ENCODE measurements around the gene ERBB4. TPM values are rescaled to one million over a fixed set of nuclear protein-coding genes. Genes with fewer than 3 reads are reported as not detected.

The ERBB4 gene
- total RNA-seq, 1 donor from 2014 or later = not detected

DNA sequence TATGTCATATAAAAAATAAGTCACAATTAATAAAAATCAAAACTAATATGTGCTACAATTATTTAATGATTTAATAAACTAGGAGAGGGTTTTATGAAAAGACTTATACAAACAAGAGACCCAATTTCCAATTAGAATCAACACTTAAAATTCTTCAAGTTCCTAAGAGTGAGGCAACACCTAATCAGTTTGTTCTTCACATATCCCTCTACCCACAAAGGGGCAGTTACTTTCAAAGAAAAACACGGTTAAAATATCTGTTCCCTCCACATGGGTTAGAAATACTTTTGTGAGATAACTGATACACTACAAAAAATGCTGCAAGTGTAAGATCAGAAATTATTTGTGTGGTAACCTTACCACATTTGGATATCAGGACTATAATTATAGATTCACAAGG, 357.0 kb downstream of the ERBB4 start:
- DNase-seq (ENCODE audit: low spot score) = no peak
- intact Hi-C loops (cut with micrococcal nuclease) = no loop called here
- no peaks in the 10 kb centered on the region for H3K36me3 Mint-ChIP-seq (ENCODE audit: low read depth)
- no peaks in the 10 kb centered on the region for H3K4me1 Mint-ChIP-seq (ENCODE audit: low read depth)
- no peak overlapping the region for H3K4me3 Mint-ChIP-seq
- H3K27me3 Mint-ChIP-seq (ENCODE audit: insufficient read depth) = no peaks in the 10 kb centered on the region
- no peaks in the 10 kb centered on the region for H3K9me3 Mint-ChIP-seq
- H3K27ac Mint-ChIP-seq = no peak overlapping the region

DNA sequence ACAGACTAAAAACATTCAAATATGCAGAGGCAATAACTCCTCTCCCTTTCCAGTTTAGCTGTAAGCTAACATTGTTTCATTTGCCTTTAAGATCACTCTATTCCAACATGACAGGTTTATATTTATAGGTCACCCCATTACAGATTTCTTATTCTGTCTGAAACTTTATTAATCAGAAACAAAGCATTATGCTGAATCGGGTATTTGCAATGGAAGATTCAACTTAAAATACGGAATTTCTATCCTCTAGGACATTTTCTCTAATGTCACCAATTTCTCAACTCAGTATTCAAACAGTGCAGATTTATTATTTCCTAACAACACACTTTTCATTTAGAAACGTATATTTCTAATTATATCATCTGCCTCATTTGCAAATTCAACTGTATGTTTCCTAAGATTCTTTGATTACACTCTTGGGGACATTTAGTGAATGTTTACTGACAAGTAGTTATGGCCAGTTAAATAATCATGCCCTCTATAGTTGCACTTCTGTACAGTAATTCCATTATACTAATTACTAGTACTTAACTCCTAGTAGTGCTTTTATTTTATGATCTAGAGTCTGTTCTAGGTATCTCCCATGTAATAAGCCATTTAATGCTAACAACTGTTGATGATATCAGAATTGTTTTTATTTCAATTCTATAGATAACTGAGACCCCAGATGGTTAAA, 358.1 kb downstream of the ERBB4 start:
- DNase-seq (ENCODE audit: low spot score) = no peak
- Mint-ChIP-seq H3K4me1 (ENCODE audit: low read depth) (no peaks in the 10 kb centered on the region), H3K9me3 (no peaks in the 10 kb centered on the region), H3K27me3 (ENCODE audit: insufficient read depth) (no peaks in the 10 kb centered on the region), H3K4me3 (no peak overlapping the region), H3K27ac (no peak overlapping the region), H3K36me3 (ENCODE audit: low read depth) (no peaks in the 10 kb centered on the region)
- intact Hi-C loops (cut with micrococcal nuclease) = no loop called here

- H3K36me3 Mint-ChIP-seq (ENCODE audit: low read depth) = no peaks in the 10 kb centered on the region
- no peak for DNase-seq (ENCODE audit: low spot score)
- H3K27me3 Mint-ChIP-seq (ENCODE audit: insufficient read depth) = no peaks in the 10 kb centered on the region
- no peak overlapping the region for H3K4me3 Mint-ChIP-seq
- no peaks in the 10 kb centered on the region for H3K4me1 Mint-ChIP-seq (ENCODE audit: low read depth)
- intact Hi-C loops (cut with micrococcal nuclease) = no loop called here
- H3K27ac Mint-ChIP-seq = no peak overlapping the region
- no peaks in the 10 kb centered on the region for H3K9me3 Mint-ChIP-seq
Observed at GRCh38 chr2:212177724-212178123, 360.9 kb downstream of the ERBB4 start.

GRCh38 chr2:212176151-212176550, 362.5 kb downstream of the ERBB4 start:
- H3K4me1 Mint-ChIP-seq (ENCODE audit: low read depth) = no peaks in the 10 kb centered on the region
- no peaks in the 10 kb centered on the region for H3K27me3 Mint-ChIP-seq (ENCODE audit: insufficient read depth)
- intact Hi-C loops (cut with micrococcal nuclease) = no loop called here
- no peak overlapping the region for H3K27ac Mint-ChIP-seq
- H3K36me3 Mint-ChIP-seq (ENCODE audit: low read depth) = no peaks in the 10 kb centered on the region
- no peak overlapping the region for H3K4me3 Mint-ChIP-seq
- peaks cover 5% of the 10 kb centered on the region for H3K9me3 Mint-ChIP-seq
- no peak for DNase-seq (ENCODE audit: low spot score)

- H3K27ac Mint-ChIP-seq = no peak overlapping the region
- H3K27me3 Mint-ChIP-seq (ENCODE audit: insufficient read depth) = no peaks in the 10 kb centered on the region
- intact Hi-C loops (cut with micrococcal nuclease) = no loop called here
- no peaks in the 10 kb centered on the region for H3K4me1 Mint-ChIP-seq (ENCODE audit: low read depth)
- H3K36me3 Mint-ChIP-seq (ENCODE audit: low read depth) = no peaks in the 10 kb centered on the region
- peaks cover 14% of the 10 kb centered on the region for H3K9me3 Mint-ChIP-seq
- H3K4me3 Mint-ChIP-seq = no peak overlapping the region
- no peak for DNase-seq (ENCODE audit: low spot score)
Observed at GRCh38 chr2:212173756-212174510, 364.7 kb downstream of the ERBB4 start.

- H3K4me1 Mint-ChIP-seq (ENCODE audit: low read depth) = no peaks in the 10 kb centered on the region
- H3K4me3 Mint-ChIP-seq = no peak overlapping the region
- no peak for DNase-seq (ENCODE audit: low spot score)
- H3K27ac Mint-ChIP-seq = no peak overlapping the region
- no peaks in the 10 kb centered on the region for H3K36me3 Mint-ChIP-seq (ENCODE audit: low read depth)
- H3K27me3 Mint-ChIP-seq (ENCODE audit: insufficient read depth) = no peaks in the 10 kb centered on the region
- intact Hi-C loops (cut with micrococcal nuclease) = no loop called here
- peaks cover 14% of the 10 kb centered on the region for H3K9me3 Mint-ChIP-seq
Observed at GRCh38 chr2:212173331-212173730, 365.3 kb downstream of the ERBB4 start.

DNA sequence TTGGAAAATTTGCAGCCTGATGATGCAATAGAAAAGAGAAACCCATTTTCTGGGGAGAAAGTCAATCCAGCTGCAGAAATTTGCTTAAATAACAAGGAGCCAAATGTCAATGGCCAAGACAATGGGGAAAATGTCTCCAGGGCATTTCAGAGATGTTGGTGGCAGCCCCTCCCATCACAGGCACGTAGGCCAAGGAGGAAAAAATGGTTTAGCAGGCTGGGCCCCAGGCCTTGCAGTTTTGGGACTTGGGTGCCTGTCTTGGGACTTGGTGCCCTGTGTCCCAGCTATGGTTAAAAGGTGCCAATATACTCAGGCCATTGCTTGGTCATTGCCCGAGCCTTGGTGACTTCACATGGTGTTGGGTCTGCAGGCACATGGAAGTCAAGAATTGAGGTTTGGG, 368.2 kb downstream of the ERBB4 start:
- Mint-ChIP-seq H3K9me3 (peaks cover 14% of the 10 kb centered on the region), H3K4me3 (no peak overlapping the region), H3K27ac (no peak overlapping the region), H3K27me3 (ENCODE audit: insufficient read depth) (no peaks in the 10 kb centered on the region), H3K36me3 (ENCODE audit: low read depth) (no peaks in the 10 kb centered on the region), H3K4me1 (ENCODE audit: low read depth) (no peaks in the 10 kb centered on the region)
- no peak for DNase-seq (ENCODE audit: low spot score)
- intact Hi-C loops (cut with micrococcal nuclease) = no loop called here

DNA sequence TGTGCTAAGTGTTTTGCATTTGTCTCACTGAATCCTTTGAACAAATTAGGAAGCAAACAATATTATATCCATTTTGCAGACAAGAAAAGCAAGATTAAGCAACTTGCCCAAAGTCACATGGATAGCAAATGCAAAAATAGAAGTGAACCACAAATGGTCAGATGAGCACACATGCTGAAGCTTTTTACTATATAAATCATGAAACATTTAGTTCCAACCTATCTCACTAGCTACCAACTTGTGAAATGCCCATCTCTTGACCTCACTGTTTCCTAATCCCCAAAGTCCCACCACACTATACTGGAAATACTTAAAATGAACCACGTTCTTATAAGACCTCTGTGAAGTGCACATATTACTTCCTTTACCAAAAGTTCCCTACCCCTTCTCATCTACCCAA, 380.5 kb downstream of the ERBB4 start:
- DNase-seq (ENCODE audit: low spot score) = no peak
- H3K4me3 Mint-ChIP-seq = no peak overlapping the region
- no peaks in the 10 kb centered on the region for H3K27me3 Mint-ChIP-seq (ENCODE audit: insufficient read depth)
- no peaks in the 10 kb centered on the region for H3K9me3 Mint-ChIP-seq
- intact Hi-C loops (cut with micrococcal nuclease) = no loop called here
- H3K36me3 Mint-ChIP-seq (ENCODE audit: low read depth) = no peaks in the 10 kb centered on the region
- H3K27ac Mint-ChIP-seq = no peak overlapping the region
- no peaks in the 10 kb centered on the region for H3K4me1 Mint-ChIP-seq (ENCODE audit: low read depth)

DNA sequence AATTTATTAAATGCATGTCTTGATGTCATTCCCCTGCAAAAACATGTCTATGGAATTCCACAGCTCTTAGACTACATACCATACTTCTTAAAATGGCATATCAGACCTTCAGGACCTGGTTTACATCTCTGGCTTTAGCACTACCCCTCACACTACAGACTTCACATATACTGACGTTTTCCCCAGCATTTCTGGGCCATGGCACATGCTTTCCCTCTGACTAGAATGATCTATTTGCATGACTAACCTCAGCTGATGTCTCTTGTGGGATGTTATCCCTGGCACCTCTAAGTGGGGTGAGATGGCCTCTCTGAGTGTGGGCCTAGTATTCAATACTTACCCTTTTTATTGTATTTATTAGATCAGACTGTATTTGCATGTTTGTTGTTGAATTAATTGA, 381.6 kb downstream of the ERBB4 start:
- Mint-ChIP-seq H3K9me3 (no peaks in the 10 kb centered on the region), H3K4me3 (no peak overlapping the region), H3K27ac (no peak overlapping the region), H3K27me3 (ENCODE audit: insufficient read depth) (no peaks in the 10 kb centered on the region), H3K4me1 (ENCODE audit: low read depth) (no peaks in the 10 kb centered on the region), H3K36me3 (ENCODE audit: low read depth) (no peaks in the 10 kb centered on the region)
- intact Hi-C loops (cut with micrococcal nuclease) = no loop called here
- no peak for DNase-seq (ENCODE audit: low spot score)

- Mint-ChIP-seq H3K4me3 (no peak overlapping the region), H3K9me3 (no peaks in the 10 kb centered on the region), H3K27ac (no peak overlapping the region), H3K27me3 (ENCODE audit: insufficient read depth) (no peaks in the 10 kb centered on the region), H3K4me1 (ENCODE audit: low read depth) (no peaks in the 10 kb centered on the region), H3K36me3 (ENCODE audit: low read depth) (no peaks in the 10 kb centered on the region)
- intact Hi-C loops (cut with micrococcal nuclease) = no loop called here
- DNase-seq (ENCODE audit: low spot score) = no peak
Observed at GRCh38 chr2:212156088-212156487, 382.5 kb downstream of the ERBB4 start.

- Mint-ChIP-seq H3K27ac (no peak overlapping the region), H3K4me3 (no peak overlapping the region), H3K27me3 (ENCODE audit: insufficient read depth) (no peaks in the 10 kb centered on the region), H3K9me3 (no peaks in the 10 kb centered on the region), H3K36me3 (ENCODE audit: low read depth) (no peaks in the 10 kb centered on the region), H3K4me1 (ENCODE audit: low read depth) (no peaks in the 10 kb centered on the region)
- intact Hi-C loops (cut with micrococcal nuclease) = no loop called here
- DNase-seq (ENCODE audit: low spot score) = no peak
Observed at GRCh38 chr2:212154477-212154878, 384.1 kb downstream of the ERBB4 start.

GRCh38 chr2:212153923-212154322, 384.7 kb downstream of the ERBB4 start:
- Mint-ChIP-seq H3K4me3 (no peak overlapping the region), H3K27ac (no peak overlapping the region), H3K27me3 (ENCODE audit: insufficient read depth) (no peaks in the 10 kb centered on the region), H3K36me3 (ENCODE audit: low read depth) (no peaks in the 10 kb centered on the region), H3K4me1 (ENCODE audit: low read depth) (no peaks in the 10 kb centered on the region), H3K9me3 (no peaks in the 10 kb centered on the region)
- intact Hi-C loops (cut with micrococcal nuclease) = no loop called here
- no peak for DNase-seq (ENCODE audit: low spot score)

- Mint-ChIP-seq H3K4me3 (no peak overlapping the region), H3K4me1 (ENCODE audit: low read depth) (no peaks in the 10 kb centered on the region), H3K9me3 (no peaks in the 10 kb centered on the region), H3K27ac (no peak overlapping the region), H3K36me3 (ENCODE audit: low read depth) (no peaks in the 10 kb centered on the region), H3K27me3 (ENCODE audit: insufficient read depth) (no peaks in the 10 kb centered on the region)
- DNase-seq (ENCODE audit: low spot score) = no peak
- intact Hi-C loops (cut with micrococcal nuclease) = loop anchor here (5.0 kb wide), 1 partner anchor 419 kb away; no protein-coding TSS in a partner anchor
Observed at GRCh38 chr2:212147921-212148513, 390.6 kb downstream of the ERBB4 start.

Measured in activated T-helper 1 cell treated with anti-CD3 and anti-CD28 coated beads, Interleukin-12 subunit alpha, Interleukin-12 subunit beta, Interleukin-2, Interleukin-4 antibody, amounts not matched to agents 30 ng/mL and 10 ng/mL and 1 ng/mL, durations not matched to agents 14 hours and 24 hours and 36 hours (primary cell).